Fibroblast of skin of abdomen (primary cell): ENCODE results near the gene GALNT2.

ENCODE experiments used
- DNase-seq: peaks from one replicate; pipeline ENCODE4 v3.0.0-alpha.2; 2013

The GALNT2 gene

DNA sequence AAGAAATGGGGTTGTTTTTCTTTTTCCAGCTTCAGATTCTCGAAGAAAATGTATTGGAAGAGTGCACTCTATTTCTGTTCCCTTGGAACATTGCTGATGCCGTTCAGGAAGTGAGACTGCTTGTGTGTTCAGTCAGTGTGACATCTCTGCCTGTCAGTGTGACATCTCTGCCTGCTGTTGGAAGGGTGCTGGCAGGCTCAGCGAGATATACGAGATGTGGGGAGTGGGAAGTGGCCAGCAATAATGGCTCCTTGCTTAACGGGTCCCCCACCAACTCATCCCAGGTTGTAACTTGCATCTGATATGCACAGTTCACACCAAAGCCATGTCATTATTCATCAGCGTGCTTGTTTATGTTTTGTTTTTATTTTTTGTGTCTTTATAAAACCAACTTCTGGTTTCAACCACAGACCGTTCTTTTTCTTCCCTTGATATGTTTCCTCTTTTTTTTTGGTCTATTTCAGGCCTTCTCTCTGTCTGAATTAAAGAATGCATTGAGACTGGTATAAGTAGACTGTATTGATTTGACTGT, 145.4 kb downstream of the GALNT2 start:
- no peak for DNase-seq

DNA sequence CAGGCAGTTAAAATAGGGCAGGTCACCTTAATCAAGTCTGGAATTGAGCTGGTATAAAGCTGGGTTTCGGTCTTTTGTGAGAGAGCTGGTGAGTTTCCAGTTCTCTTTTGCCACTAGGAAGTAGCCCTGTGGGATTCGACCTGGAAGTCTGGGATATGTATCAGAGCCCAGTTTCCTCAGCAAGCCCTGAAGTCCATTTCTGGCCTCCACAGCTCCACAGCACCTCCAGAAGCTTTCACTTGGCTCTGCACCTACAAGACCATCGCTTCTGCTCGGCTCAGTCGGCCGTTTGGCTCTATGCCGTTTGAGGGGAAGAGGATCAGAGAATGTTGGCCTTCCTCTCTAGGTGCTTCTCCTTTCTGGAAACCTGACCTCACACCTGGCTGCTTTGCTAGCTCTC, 148.0 kb downstream of the GALNT2 start:
- DNase-seq: peak; percentile 45

GRCh38 chr1:230215529-230215928, 148.5 kb downstream of the GALNT2 start:
- DNase-seq: no peak

GRCh38 chr1:230216896-230217295, 149.9 kb downstream of the GALNT2 start:
- DNase-seq: no peak

- no peak for DNase-seq
These were observed 151.6 kb downstream of the GALNT2 start for GRCh38 chr1:230218667-230219066.

DNA sequence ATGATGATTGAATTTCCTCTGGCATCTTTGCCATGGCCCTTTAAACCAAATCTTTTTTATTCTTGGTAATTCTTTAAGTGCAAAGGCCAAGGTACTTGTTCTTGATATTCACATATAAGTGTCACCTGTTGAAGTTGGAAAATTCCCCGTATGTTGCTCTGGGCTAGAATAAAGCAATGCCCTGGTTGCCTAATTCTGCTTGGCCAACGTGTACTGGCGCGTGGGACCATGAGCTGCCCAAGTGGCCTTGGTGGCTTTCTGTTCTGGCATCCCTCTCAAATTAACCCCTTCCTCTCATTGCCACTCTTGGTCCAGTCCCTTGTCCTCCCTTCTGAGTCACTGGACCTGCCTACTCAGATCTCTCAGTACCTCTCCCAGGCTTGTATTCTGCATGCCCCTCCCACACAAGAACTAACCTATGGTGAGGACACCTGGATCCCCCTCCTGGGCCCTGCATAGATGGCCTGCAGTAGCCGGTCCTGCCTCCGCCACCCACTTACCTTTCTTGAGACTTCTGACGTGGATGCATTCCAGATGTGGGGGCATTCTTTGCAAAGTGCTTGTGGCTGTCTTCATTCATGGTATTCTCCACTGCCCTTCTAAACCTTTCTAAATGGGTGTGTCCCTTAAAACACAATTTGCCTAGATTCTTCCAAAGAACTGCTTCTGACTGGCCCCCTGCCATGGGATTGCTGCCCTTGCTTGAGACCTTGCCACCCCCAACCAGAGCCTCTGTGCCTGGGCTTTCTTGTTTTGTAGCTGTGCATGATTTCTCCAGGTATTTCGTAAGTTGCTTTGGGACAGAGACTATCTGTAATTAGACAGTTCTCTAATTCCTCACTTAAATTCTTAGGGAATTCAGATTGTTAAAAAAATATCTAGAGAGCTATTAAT, 152.4 kb downstream of the GALNT2 start:
- no peak for DNase-seq

- DNase-seq: no peak
These were observed 153.4 kb downstream of the GALNT2 start for GRCh38 chr1:230220478-230220877.

- DNase-seq: no peak
These were observed 153.9 kb downstream of the GALNT2 start for GRCh38 chr1:230220907-230221306.

- DNase-seq: no peak
These were observed 155.6 kb downstream of the GALNT2 start for GRCh38 chr1:230222678-230223077.

DNA sequence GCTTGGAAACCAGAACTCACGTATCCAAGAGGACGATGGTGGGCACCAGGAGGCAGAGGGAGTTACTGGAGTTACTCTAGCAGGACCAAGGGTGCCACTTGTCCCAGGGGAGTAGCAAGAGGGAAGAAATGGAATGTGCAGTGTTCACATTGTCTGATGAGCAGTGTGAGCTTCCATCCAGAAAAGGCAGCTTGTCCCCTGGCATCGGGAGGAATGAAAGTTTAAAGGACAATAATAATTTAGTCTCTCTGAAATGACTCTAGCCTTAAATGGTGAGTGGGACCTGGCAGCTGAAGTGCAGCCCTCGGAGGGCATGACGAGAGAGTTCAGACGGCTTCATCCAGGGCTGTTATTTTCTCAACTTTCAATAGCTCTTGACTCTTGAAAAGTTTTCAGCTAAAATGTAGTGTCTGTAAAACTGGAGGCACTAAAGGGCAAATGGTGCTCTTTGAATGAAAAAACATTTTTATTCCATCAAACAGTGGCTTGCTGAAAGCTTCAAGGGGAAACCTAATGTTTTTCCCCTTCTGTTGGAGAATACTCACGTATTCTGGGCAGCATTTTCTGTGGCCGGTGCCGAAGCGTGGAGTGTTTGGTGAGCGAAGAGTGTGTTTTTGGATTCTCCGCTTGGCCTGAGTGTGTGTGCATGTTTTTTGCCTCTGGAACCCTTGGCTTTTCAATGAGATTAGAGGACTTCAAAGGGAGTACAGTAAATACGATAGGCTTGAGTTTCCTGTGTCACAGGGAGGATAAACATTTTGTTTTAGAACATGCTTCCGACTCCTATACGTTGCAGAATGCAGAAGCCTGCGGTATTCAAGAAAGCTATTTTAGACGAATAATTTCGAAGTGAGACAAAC, 157.3 kb downstream of the GALNT2 start:
- DNase-seq: no peak

DNA sequence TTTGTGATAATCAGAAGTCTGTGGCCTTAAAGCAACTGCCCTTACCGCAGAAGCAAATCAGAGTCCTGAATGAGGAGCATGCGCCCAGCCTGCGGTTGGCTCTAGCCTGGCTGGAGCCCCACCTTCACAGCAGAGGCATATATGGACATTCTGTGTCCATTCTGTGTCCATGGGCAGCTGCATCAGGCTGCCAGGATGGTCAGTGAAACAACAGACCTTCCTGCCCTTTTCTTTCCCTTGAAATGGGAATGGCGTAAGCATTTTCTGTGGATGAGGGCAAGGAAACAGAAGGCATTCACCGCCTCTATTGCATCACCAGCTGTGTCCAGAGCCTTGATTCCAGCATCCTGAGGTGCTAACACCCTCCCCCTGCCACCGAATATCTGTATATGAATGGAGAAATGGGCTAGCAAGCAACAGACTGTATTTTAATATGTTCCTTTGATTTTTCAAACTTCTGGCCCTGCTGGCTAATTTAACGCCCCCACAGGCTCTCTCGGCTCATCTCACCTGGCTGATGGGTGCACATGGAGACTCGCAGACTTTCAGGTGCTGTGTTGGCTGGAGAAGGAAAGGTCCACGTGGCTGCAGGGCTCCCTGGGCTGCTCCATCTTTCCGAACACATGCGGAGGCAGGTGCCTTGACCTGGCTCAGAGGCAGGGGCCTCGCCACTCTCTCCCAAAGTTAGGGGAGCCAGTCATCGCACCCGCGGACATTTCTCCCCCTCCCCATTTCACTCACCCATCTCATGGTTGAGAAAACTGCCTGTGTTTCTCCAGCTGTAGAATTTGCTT, 159.2 kb downstream of the GALNT2 start:
- DNase-seq: no peak

DNA sequence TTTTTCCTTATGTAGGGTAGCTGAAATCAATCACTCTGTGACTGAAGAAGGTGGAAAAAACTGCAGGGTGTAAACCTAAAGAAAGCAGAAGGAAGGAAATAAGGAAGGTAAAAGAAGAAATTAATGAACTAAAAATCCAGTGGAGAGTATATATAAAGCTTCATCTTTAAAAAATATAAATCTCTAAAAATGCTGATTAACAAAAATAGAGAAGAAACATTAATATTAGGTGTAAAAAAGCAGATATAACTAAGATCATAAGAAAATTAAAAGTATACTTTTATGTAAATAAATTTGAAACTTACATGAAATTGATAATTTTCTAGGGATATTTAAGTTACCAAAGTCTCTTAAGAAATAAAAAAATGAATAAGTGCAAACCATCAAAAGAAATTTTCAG, 159.8 kb downstream of the GALNT2 start:
- no peak for DNase-seq

DNA sequence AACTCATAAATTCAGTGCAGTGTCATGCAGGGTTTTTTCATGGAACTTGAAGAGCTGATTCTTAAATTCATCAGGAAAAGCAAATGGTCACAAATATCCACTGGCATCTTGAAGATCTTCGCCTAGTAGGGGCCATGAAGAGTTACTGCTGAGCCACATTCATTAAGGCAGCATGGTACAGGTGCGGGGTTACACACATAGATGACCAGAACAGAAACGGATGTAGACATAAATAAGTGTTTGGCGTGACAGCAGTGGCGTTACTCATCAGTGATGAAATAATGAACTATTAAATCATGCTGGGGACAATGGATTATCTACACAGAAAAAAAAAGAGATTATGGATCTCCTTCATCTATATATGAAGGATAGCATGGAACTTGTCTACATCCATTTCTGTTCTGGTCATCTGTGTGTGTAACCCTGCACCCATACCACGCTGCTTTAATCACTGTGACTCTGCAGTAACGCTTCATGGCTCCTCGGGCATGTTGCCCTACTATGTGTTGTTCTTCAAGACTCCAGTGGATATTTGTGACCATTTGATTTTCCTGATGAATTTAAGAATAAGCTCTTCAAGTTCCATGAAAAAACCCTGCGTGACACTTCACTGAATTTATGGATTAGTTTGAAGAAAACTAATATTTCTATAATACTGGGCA, 161.3 kb downstream of the GALNT2 start:
- no peak for DNase-seq

- DNase-seq: no peak
These were observed 163.2 kb downstream of the GALNT2 start for GRCh38 chr1:230230273-230230672.

- no peak for DNase-seq
These were observed 164.1 kb downstream of the GALNT2 start for GRCh38 chr1:230230948-230231773.

DNA sequence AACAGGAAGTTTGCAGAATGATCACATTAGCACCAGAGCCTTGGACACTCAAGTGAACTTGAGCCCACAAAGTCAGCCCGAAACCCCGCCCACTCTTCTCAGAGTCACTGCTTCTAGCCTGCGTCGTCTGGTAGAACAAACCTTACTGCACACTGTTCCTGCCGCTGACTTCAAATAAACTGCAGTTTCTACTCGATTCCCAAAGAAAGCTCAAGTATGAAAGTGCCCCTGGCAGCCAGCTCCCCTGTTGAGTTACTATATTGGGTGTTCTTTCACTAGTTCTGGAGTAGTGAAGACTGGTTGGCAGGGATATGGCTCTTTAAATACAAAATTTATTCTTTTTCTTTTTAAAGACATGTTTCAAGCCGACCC, 164.7 kb downstream of the GALNT2 start:
- no peak for DNase-seq

GRCh38 chr1:230232371-230232771, 165.3 kb downstream of the GALNT2 start:
- DNase-seq: no peak

DNA sequence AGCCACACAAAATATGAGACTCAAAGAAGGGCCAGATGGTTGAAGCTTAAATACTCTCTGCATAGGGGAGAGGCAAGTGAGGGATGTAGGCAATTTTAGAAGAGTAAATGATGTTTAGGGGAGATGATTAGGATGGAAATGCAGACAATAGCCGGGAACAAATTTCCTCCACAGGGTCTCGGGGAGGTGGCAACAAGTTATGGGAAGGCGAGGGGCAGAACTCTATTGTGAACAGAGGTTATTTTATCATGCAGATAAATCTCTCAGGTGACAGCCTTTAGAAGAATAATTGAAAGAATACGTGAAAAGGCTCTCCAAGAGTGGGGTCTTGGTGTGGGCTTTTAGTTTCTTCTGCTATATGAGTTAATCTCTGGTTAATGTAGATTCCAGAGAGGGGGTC, 166.7 kb downstream of the GALNT2 start:
- no peak for DNase-seq

DNA sequence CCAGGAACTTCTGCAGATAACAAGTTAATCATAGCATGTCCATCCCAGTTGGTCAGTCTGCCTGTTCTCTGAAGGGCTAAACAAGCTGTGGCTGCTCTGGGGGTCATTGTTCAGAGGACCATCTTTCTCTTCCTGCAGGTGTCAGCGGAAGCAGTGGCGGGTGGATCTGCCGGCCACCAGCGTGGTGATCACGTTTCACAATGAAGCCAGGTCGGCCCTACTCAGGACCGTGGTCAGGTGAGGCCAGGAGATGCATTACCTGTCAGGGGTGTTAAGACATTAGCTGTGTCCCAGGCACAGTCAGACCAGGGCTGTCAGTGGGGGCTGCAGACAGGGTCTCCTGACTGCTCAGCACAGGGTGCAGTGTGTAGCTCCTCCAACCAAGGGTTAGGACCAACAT, 168.8 kb downstream of the GALNT2 start:
- no peak for DNase-seq

DNA sequence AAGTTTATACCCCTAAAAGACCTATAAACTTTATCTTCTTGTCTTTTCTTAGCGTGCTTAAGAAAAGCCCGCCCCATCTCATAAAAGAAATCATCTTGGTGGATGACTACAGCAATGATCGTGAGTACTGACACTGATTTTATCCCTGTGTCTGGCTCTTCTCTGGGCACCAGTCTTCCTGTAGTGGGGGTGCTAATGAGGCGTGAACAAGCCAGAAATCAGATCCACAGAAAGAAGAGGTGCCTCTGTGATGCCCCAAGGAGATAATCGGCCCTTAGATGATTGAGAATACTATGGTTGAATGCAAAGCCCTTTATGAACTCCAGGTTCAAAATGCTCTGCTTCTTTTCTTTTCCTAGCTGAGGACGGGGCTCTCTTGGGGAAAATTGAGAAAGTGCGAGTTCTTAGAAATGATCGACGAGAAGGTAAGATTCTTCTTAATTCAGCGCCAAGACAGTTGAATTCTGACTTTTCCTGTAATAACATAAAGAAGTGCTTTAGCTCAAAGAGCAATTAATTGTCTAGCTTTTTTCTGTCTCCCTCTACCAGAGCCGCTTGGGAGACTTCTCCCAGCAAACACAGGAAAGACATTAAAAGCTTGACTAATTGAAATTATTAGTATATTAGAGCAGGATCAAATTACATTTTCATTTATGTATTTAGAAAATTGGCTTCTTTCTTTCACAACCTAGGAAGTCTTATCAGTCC, 169.4 kb downstream of the GALNT2 start:
- DNase-seq: no peak

- no peak for DNase-seq
These were observed 170.0 kb downstream of the GALNT2 start for GRCh38 chr1:230237009-230237370.
